Body of pancreas (tissue), 4 donors: Measurements from ENCODE around the gene AHCYL1.

Experiments used
- CTCF ChIP-seq, 7 experiments: fragments of 450-650 bp in 4 of 7; fragments of 200-600 bp in 3 of 7; sonication (generic) in 3 of 7; IDR thresholded peaks; one replicate each; pipeline ENCODE4 v1.5.1; 2016 to 2019; ENCODE audit warnings: antibody characterized with exemption in 7 of 7
- POLR2A ChIP-seq, 3 donors: fragments of 450-650 bp; IDR thresholded peaks; one replicate each; pipeline ENCODE4 v1.6.1; 2016; ENCODE audit warnings: antibody characterized with exemption in 3 of 3, mild to moderate bottlenecking in 2 of 3

DNA sequence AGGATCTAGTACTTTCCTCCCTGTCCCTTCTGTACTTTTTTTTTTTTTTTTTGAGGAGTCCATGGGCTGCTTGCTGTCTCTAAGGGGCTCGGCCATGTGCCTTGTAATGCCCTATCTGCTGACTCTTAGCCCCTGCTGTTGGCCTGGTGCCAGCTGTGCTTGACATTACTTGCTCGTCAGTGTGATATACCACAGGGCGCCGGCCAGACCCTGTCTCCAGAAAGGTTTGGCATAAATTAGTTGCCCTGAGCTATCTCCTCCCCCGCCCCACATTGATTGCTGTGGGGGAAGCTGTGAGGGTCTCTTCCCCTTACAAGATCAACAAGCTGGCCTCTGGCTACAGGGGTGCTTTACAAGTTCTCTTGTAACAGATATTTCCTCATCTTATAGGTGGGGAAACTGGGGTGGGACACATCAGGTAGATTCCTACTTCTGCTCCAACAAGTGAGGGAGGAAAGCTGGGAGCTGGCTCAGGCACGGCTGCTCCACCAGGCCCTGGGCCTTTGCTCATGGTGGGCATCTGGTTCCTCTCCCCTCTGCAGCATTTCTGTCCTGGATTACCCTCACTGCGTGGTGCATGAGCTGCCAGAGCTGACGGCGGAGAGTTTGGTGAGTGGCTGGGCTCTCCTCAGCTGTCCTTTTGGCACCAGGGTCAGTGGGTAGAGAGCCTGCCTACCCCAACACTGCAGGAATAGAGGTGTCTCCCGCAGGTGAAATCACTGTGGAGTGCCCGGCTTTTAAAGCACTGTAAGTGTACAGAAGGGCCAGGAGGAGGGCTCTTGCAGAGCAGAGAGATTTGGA is 65.4 kb downstream of the AHCYL1 start:
- TF ChIP-seq CTCF (IDR thresholded peaks at IDR 0.05) (no peak), POLR2A (IDR thresholded peaks at IDR 0.05) (no peak)
